Measurements from ENCODE around the gene LRGUK. TPM values are rescaled to one million over a fixed set of nuclear protein-coding genes. Genes with fewer than 3 reads are reported as not detected.

LRGUK gene
- total RNA-seq, 1 experiment from 2014 or later, result 1.9 TPM

DNA sequence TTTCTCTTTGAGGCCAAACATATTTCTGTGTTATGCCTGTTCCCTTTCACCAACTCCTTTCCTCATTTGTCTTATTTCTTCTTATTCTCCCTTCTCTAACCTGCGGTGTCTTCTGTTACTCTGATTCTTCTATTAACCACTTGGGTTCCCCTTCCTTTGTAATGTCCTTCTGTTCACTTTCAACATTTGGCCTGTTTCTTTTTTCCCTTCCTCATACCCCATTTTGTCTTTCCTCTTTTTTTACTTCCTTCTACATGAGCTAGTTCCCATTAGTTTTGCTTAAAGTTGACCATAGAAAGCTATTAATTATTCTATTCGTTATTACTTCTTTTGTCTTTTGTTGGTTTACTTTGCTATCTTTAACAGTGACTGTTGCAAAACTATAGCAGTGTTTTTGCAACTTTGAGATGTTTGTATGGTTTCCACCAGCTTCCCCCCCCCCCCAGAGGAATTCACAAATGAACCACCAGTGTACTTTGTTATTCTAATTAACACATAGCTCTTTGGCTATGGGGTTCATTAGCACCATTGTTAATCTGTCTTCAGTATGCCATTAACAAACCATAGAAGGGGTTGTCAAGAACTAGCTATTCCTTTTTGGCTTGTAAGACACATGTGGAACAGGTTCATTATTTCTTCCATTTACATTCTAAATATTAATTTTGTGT is 2.9 kb downstream of the LRGUK start:
- Histone ChIP-seq H3K9ac (ENCODE audit: low read length) (no peak overlapping the region), H3K79me2 (ENCODE audit: low read length) (no peaks in the 10 kb centered on the region), H3K4me1 (ENCODE audit: low read length) (peaks cover 8% of the 10 kb centered on the region), H3K9me3 (ENCODE audit: low read length) (no peaks in the 10 kb centered on the region), H3K36me3 (ENCODE audit: insufficient read depth, low read length) (no peaks in the 10 kb centered on the region), H3K4me3 (ENCODE audit: low read length) (no peak overlapping the region), H3K27me3 (ENCODE audit: low read length) (no peaks in the 10 kb centered on the region), H4K20me1 (ENCODE audit: insufficient read depth, low read depth, low read length) (no peaks in the 10 kb centered on the region; the same call in 1 of the 2 replicates), H3K4me2 (ENCODE audit: low read depth, low read length, poor library complexity, severe bottlenecking) (no peak overlapping the region), H3K9me2 (replicated peaks; ENCODE audit: insufficient read depth, low read length) (no peaks in the 10 kb centered on the region), H2AFZ (ENCODE audit: low read length) (no peak overlapping the region), H3K27ac (ENCODE audit: low read length) (no peak overlapping the region)
- DNase-seq, result no peak

DNA sequence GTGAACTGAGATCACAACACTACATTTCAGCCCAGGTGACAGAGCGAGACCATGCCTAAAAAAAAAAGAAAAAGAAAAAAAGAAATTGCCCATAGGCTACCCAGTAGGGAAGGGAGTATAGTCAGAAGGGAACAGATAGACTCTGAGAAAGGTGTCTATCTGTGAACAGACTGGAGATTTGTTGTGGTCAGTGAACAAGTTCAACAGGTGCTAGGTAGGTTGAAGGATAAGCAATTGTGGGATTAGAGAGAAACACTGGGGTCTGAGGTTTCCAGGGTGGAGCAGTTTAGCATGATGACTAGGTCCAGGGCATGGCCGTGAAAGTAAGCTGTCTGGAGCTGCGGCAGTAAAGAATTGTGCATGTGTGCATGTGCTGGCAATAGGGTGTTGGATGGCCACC is 6.9 kb downstream of the LRGUK start:
- no peaks in the 10 kb centered on the region for H3K27me3 ChIP-seq (ENCODE audit: low read length)
- H3K4me2 ChIP-seq (ENCODE audit: low read depth, low read length, poor library complexity, severe bottlenecking), result no peak overlapping the region
- H3K27ac ChIP-seq (ENCODE audit: low read length), result no peak overlapping the region
- no peak overlapping the region for H2AFZ ChIP-seq (ENCODE audit: low read length)
- no peaks in the 10 kb centered on the region for H3K9me3 ChIP-seq (ENCODE audit: low read length)
- no peaks in the 10 kb centered on the region for H3K36me3 ChIP-seq (ENCODE audit: insufficient read depth, low read length)
- no peaks in the 10 kb centered on the region; the same call in 1 of the 2 replicates for H4K20me1 ChIP-seq (ENCODE audit: insufficient read depth, low read depth, low read length)
- H3K4me1 ChIP-seq (ENCODE audit: low read length), result no peaks in the 10 kb centered on the region
- no peaks in the 10 kb centered on the region for H3K79me2 ChIP-seq (ENCODE audit: low read length)
- H3K9ac ChIP-seq (ENCODE audit: low read length), result no peak overlapping the region
- H3K4me3 ChIP-seq (ENCODE audit: low read length), result no peak overlapping the region
- H3K9me2 ChIP-seq (replicated peaks; ENCODE audit: insufficient read depth, low read length), result no peaks in the 10 kb centered on the region
- no peak for DNase-seq

- H3K79me2 ChIP-seq (ENCODE audit: low read length), result no peaks in the 10 kb centered on the region
- H3K9me3 ChIP-seq (ENCODE audit: low read length), result no peaks in the 10 kb centered on the region
- no peak overlapping the region for H2AFZ ChIP-seq (ENCODE audit: low read length)
- H3K4me2 ChIP-seq (ENCODE audit: low read depth, low read length, poor library complexity, severe bottlenecking), result no peak overlapping the region
- no peaks in the 10 kb centered on the region for H3K9me2 ChIP-seq (replicated peaks; ENCODE audit: insufficient read depth, low read length)
- no peak overlapping the region for H3K27ac ChIP-seq (ENCODE audit: low read length)
- no peak overlapping the region for H3K4me3 ChIP-seq (ENCODE audit: low read length)
- H3K4me1 ChIP-seq (ENCODE audit: low read length), result peaks cover 3% of the 10 kb centered on the region
- DNase-seq, result peak; percentile 83
- no peaks in the 10 kb centered on the region for H3K36me3 ChIP-seq (ENCODE audit: insufficient read depth, low read length)
- H4K20me1 ChIP-seq (ENCODE audit: insufficient read depth, low read depth, low read length), result no peaks in the 10 kb centered on the region
- no peaks in the 10 kb centered on the region for H3K27me3 ChIP-seq (ENCODE audit: low read length)
- H3K9ac ChIP-seq (ENCODE audit: low read length), result no peak overlapping the region
These were observed 14.0 kb downstream of the LRGUK start for GRCh38 chr7:134140889-134141867.

GRCh38 chr7:134141868-134142264 is 14.7 kb downstream of the LRGUK start:
- no peaks in the 10 kb centered on the region for H3K9me3 ChIP-seq (ENCODE audit: low read length)
- no peaks in the 10 kb centered on the region for H3K79me2 ChIP-seq (ENCODE audit: low read length)
- no peak overlapping the region for H2AFZ ChIP-seq (ENCODE audit: low read length)
- no peak overlapping the region for H3K27ac ChIP-seq (ENCODE audit: low read length)
- H3K4me1 ChIP-seq (ENCODE audit: low read length), result peaks cover 3% of the 10 kb centered on the region
- H4K20me1 ChIP-seq (ENCODE audit: insufficient read depth, low read depth, low read length), result no peaks in the 10 kb centered on the region
- no peak overlapping the region for H3K9ac ChIP-seq (ENCODE audit: low read length)
- no peaks in the 10 kb centered on the region for H3K27me3 ChIP-seq (ENCODE audit: low read length)
- no peak for DNase-seq
- no peaks in the 10 kb centered on the region for H3K9me2 ChIP-seq (replicated peaks; ENCODE audit: insufficient read depth, low read length)
- no peak overlapping the region for H3K4me2 ChIP-seq (ENCODE audit: low read depth, low read length, poor library complexity, severe bottlenecking)
- no peaks in the 10 kb centered on the region for H3K36me3 ChIP-seq (ENCODE audit: insufficient read depth, low read length)
- H3K4me3 ChIP-seq (ENCODE audit: low read length), result no peak overlapping the region

- Histone ChIP-seq H4K20me1 (ENCODE audit: insufficient read depth, low read depth, low read length) (no peaks in the 10 kb centered on the region), H3K27me3 (ENCODE audit: low read length) (no peaks in the 10 kb centered on the region), H3K79me2 (ENCODE audit: low read length) (no peaks in the 10 kb centered on the region), H3K36me3 (ENCODE audit: insufficient read depth, low read length) (no peaks in the 10 kb centered on the region), H2AFZ (ENCODE audit: low read length) (no peak overlapping the region), H3K9me2 (replicated peaks; ENCODE audit: insufficient read depth, low read length) (no peaks in the 10 kb centered on the region), H3K4me3 (ENCODE audit: low read length) (no peak overlapping the region), H3K27ac (ENCODE audit: low read length) (no peak overlapping the region), H3K9ac (ENCODE audit: low read length) (no peak overlapping the region), H3K4me2 (ENCODE audit: low read depth, low read length, poor library complexity, severe bottlenecking) (no peak overlapping the region), H3K4me1 (ENCODE audit: low read length) (no peaks in the 10 kb centered on the region), H3K9me3 (ENCODE audit: low read length) (no peaks in the 10 kb centered on the region)
- DNase-seq, result no peak
These were observed 26.5 kb downstream of the LRGUK start for GRCh38 chr7:134153493-134154136.

- Histone ChIP-seq H3K4me1 (ENCODE audit: low read length) (no peaks in the 10 kb centered on the region), H4K20me1 (ENCODE audit: insufficient read depth, low read depth, low read length) (no peaks in the 10 kb centered on the region), H3K9me3 (ENCODE audit: low read length) (no peaks in the 10 kb centered on the region), H2AFZ (ENCODE audit: low read length) (no peak overlapping the region), H3K27me3 (ENCODE audit: low read length) (no peaks in the 10 kb centered on the region), H3K79me2 (ENCODE audit: low read length) (no peaks in the 10 kb centered on the region), H3K4me2 (ENCODE audit: low read depth, low read length, poor library complexity, severe bottlenecking) (no peak overlapping the region), H3K9me2 (replicated peaks; ENCODE audit: insufficient read depth, low read length) (no peaks in the 10 kb centered on the region), H3K36me3 (ENCODE audit: insufficient read depth, low read length) (no peaks in the 10 kb centered on the region), H3K4me3 (ENCODE audit: low read length) (no peak overlapping the region), H3K27ac (ENCODE audit: low read length) (no peak overlapping the region), H3K9ac (ENCODE audit: low read length) (no peak overlapping the region)
- DNase-seq, result no peak
These were observed 27.5 kb downstream of the LRGUK start for GRCh38 chr7:134154581-134155130.

DNA sequence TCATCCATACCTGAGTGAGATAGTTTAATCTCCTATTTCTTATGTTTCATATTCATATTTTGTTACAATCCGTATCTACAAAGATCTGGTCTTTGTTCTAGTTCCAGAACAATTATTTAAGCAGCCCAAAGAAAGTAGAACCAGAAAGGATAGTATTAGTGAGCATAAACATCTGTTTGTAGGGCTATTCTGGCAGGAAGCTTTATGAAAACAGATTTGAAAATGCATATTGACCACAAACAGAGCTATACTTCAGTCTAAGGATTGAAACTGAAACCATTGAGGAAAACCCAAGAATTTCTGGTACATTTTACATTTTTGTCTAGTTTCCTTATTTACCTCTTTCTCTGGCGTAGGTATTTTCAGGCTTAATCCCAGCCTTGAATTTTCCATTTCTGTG is 28.1 kb downstream of the LRGUK start:
- no peaks in the 10 kb centered on the region for H3K4me1 ChIP-seq (ENCODE audit: low read length)
- H3K79me2 ChIP-seq (ENCODE audit: low read length), result no peaks in the 10 kb centered on the region
- no peak overlapping the region for H3K9ac ChIP-seq (ENCODE audit: low read length)
- H2AFZ ChIP-seq (ENCODE audit: low read length), result no peak overlapping the region
- no peak overlapping the region for H3K4me2 ChIP-seq (ENCODE audit: low read depth, low read length, poor library complexity, severe bottlenecking)
- DNase-seq, result no peak
- no peaks in the 10 kb centered on the region for H3K9me3 ChIP-seq (ENCODE audit: low read length)
- H3K9me2 ChIP-seq (replicated peaks; ENCODE audit: insufficient read depth, low read length), result no peaks in the 10 kb centered on the region
- no peaks in the 10 kb centered on the region for H3K36me3 ChIP-seq (ENCODE audit: insufficient read depth, low read length)
- H3K27ac ChIP-seq (ENCODE audit: low read length), result no peak overlapping the region
- no peaks in the 10 kb centered on the region for H3K27me3 ChIP-seq (ENCODE audit: low read length)
- H3K4me3 ChIP-seq (ENCODE audit: low read length), result no peak overlapping the region
- no peaks in the 10 kb centered on the region for H4K20me1 ChIP-seq (ENCODE audit: insufficient read depth, low read depth, low read length)

DNA sequence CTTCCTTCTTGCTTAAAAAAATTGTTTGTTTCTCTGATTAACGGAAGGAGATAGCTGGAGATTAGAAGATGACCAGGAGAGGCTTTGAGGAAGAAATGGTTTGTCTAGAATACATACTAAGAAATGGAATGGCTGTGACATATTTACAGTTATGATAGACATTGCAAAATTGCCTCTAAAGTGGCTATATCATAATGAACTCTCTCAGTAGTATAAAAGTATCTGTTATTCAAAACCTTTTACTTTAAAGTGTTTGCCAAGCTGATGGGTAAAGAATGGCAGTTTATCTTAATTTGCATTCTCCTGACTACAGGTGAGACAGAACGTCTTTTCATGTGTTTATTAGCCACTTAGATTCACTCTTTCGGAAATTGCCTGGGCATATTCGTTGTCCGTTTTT is 28.7 kb downstream of the LRGUK start:
- H3K9me3 ChIP-seq (ENCODE audit: low read length), result no peaks in the 10 kb centered on the region
- no peak overlapping the region for H3K27ac ChIP-seq (ENCODE audit: low read length)
- no peak overlapping the region for H3K4me3 ChIP-seq (ENCODE audit: low read length)
- no peaks in the 10 kb centered on the region for H3K9me2 ChIP-seq (replicated peaks; ENCODE audit: insufficient read depth, low read length)
- H3K36me3 ChIP-seq (ENCODE audit: insufficient read depth, low read length), result no peaks in the 10 kb centered on the region
- DNase-seq, result no peak
- no peaks in the 10 kb centered on the region for H3K27me3 ChIP-seq (ENCODE audit: low read length)
- H2AFZ ChIP-seq (ENCODE audit: low read length), result no peak overlapping the region
- no peak overlapping the region for H3K9ac ChIP-seq (ENCODE audit: low read length)
- no peak overlapping the region for H3K4me2 ChIP-seq (ENCODE audit: low read depth, low read length, poor library complexity, severe bottlenecking)
- H3K4me1 ChIP-seq (ENCODE audit: low read length), result no peaks in the 10 kb centered on the region
- H3K79me2 ChIP-seq (ENCODE audit: low read length), result no peaks in the 10 kb centered on the region
- H4K20me1 ChIP-seq (ENCODE audit: insufficient read depth, low read depth, low read length), result no peaks in the 10 kb centered on the region

Data from Karpas-422 (cell line).